Sigmoid colon (tissue), 7 donors: ENCODE results near the gene TENT5C. TPM values are rescaled to one million over a fixed set of nuclear protein-coding genes. Genes with fewer than 3 reads are reported as not detected.
A peak's percentile ranks its signal among the peaks of the same experiment; 100 is the strongest.

ENCODE experiments used
- DNase-seq: peaks from one replicate; pipeline ENCODE4 v3.0.0-alpha.2; 2019
- H3K27ac ChIP-seq, 4 donors: fragments of 200-600 bp; sonication (generic); one replicate each; pipeline ENCODE4 v1.5.1; 2016 to 2019; ENCODE audit warnings: mild to moderate bottlenecking in 1 of 4
- H3K27me3 ChIP-seq, 3 donors: fragments of 200-600 bp; sonication (generic); one replicate each; pipeline ENCODE4 v1.5.1; 2019; ENCODE audit warnings: mild to moderate bottlenecking in 1 of 3
- H3K36me3 ChIP-seq, 4 donors: fragments of 200-600 bp; sonication (generic); one replicate each; pipeline ENCODE4 v1.5.1; 2016 to 2019
- H3K4me1 ChIP-seq, 4 donors: fragments of 200-600 bp; sonication (generic); one replicate each; pipeline ENCODE4 v1.5.1; 2017 to 2019
- H3K4me3 ChIP-seq, 4 donors: fragments of 200-600 bp; sonication (generic); one replicate each; pipeline ENCODE4 v1.5.1; 2017 to 2019; ENCODE audit warnings: mild to moderate bottlenecking in 2 of 4, moderate library complexity in 1 of 4
- H3K9me3 ChIP-seq, 4 donors: fragments of 200-600 bp in 3 of 4; sonication (generic) in 3 of 4; one replicate each; pipeline versions ENCODE4 v1.5.1 to v1.6.1; 2013 to 2019
- CTCF ChIP-seq, 4 experiments: fragments of 450-650 bp in 3 of 4; fragments of 200-600 bp in 1 of 4; IDR thresholded peaks; one replicate each; pipeline ENCODE4 v1.5.1; 2016 to 2019; ENCODE audit warnings: antibody characterized with exemption in 4 of 4, mild to moderate bottlenecking in 3 of 4, moderate library complexity in 2 of 4
- EP300 ChIP-seq, 4 donors: sonication (generic); formaldehyde crosslinking; IDR thresholded peaks; one replicate each; pipeline ENCODE4 v1.6.1; 2017; ENCODE audit warnings: antibody characterized with exemption in 4 of 4
- POLR2A ChIP-seq, 2 donors: fragments of 450-650 bp; IDR thresholded peaks; one replicate each; pipeline ENCODE4 v1.6.1; 2016; ENCODE audit warnings: antibody characterized with exemption in 2 of 2, mild to moderate bottlenecking in 2 of 2, moderate library complexity in 2 of 2
- POLR2AphosphoS5 ChIP-seq, 4 donors: sonication (generic); formaldehyde crosslinking; IDR thresholded peaks; one replicate each; pipeline ENCODE4 v1.6.1; 2017; ENCODE audit warnings: antibody characterized with exemption in 4 of 4
- WGBS, 2 donors: extraction: QIAGEN DNeasy Blood & Tissue Kit; methylation state at CpG; one replicate each; pipeline ENCODE4 v1.1.7; 2013; 5-methylcytosine and 5-hydroxymethylcytosine counted together
- intact Hi-C: fragments of 100-400 bp; cut with DNase I; formaldehyde crosslinking; loops from one replicate; pipeline ENCODE4 v1.15.1; 2023
- polyA plus RNA-seq, 3 donors: library from polyadenylated mRNA; stranded (reverse); fragments of 200-250 nt; gene quantifications; one replicate each; pipeline ENCODE4 v1.2.3, GENCODE V29; 2013
- total RNA-seq, 4 donors: library from RNA; depleted of rRNA; stranded (reverse); fragments of >200 nt; gene quantifications; one replicate each; pipeline ENCODE4 v1.1.0, GENCODE V29; 2016
- donor health status: healthy with polysubstance abuse.
- donor health status: Bipolar disorder and iron deficiency.
- donor health status: healthy.

The TENT5C gene
- total and polyA plus RNA-seq, 7 donors = 2.8 to 10.3 (median 5.6) TPM

DNA sequence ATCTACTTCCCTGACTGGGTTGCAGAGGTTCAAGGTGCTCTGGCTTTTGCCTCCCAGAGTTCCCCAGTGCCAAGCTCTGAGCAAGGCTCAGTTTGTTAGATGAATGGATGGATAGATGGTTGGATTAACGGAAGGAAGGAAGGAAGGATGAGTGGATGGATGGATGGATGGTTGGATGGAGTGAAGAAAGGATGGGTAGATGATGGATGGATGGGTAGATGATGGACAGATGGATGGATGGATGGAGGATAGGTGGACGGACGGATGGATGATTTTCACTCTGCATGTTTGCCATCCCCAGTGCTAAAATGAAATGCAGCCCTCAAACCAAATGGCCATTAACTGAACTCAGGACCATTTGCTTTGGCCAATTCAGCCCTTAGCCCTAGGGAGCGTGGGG lies 27.4 kb upstream of the TENT5C start:
- Histone ChIP-seq H3K27ac (no peak overlapping the region), H3K27me3 (no peaks in the 10 kb centered on the region), H3K9me3 (no peaks in the 10 kb centered on the region), H3K4me3 (no peak overlapping the region), H3K36me3 (no peaks in the 10 kb centered on the region), H3K4me1 (no peaks in the 10 kb centered on the region)
- no peak for TF ChIP-seq CTCF (IDR thresholded peaks at IDR 0.05)
- TF ChIP-seq POLR2AphosphoS5 (IDR thresholded peaks at IDR 0.05) = no peak
- no peak for TF ChIP-seq EP300 (IDR thresholded peaks at IDR 0.05)
- no peak for TF ChIP-seq POLR2A (IDR thresholded peaks at IDR 0.05)
- no peak for DNase-seq
- intact Hi-C loops = no loop called here
- WGBS, 2 donors = 93 to 97% methylated on average over 4 of the region's 4 CpGs

- 87 to 89% methylated on average over 10 of the region's 10 CpGs for WGBS, 2 donors
- Histone ChIP-seq H3K4me3 (no peak overlapping the region), H3K27me3 (no peaks in the 10 kb centered on the region), H3K4me1 (no peaks in the 10 kb centered on the region), H3K27ac (no peak overlapping the region), H3K9me3 (no peaks in the 10 kb centered on the region), H3K36me3 (no peaks in the 10 kb centered on the region)
- TF ChIP-seq EP300 (IDR thresholded peaks at IDR 0.05) = no peak
- TF ChIP-seq POLR2A (IDR thresholded peaks at IDR 0.05) = no peak
- no peak for TF ChIP-seq CTCF (IDR thresholded peaks at IDR 0.05)
- no peak for TF ChIP-seq POLR2AphosphoS5 (IDR thresholded peaks at IDR 0.05)
- intact Hi-C loops = no loop called here
- peak; percentile 32 for DNase-seq
Observed at GRCh38 chr1:117579221-117579906, 26.5 kb upstream of the TENT5C start.

DNA sequence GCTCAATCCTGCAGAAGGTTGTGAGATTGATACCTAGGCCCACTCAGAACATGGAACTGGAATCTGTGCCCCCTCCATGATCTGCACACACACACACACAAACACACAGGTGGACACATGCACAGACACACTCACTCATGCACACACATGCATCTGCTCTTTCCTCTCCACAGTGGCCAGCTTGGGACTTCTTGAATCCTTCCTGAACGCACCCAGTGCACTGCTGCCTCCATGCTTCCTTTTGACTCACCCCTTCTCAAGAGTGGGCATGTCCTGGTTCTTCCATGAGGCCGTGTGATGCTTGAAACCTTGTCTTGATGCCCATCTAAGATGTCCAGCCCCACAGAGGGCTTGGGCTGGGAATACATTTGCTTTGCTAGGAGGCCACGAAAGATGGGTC lies 25.4 kb upstream of the TENT5C start:
- DNase-seq = no peak
- intact Hi-C loops = no loop called here
- Histone ChIP-seq H3K4me1 (no peaks in the 10 kb centered on the region), H3K9me3 (no peaks in the 10 kb centered on the region), H3K36me3 (no peaks in the 10 kb centered on the region), H3K4me3 (no peak overlapping the region), H3K27ac (no peak overlapping the region), H3K27me3 (no peaks in the 10 kb centered on the region)
- 59 to 72% methylated on average over 3 of the region's 3 CpGs for WGBS, 2 donors
- TF ChIP-seq POLR2A (IDR thresholded peaks at IDR 0.05) = no peak
- no peak for TF ChIP-seq POLR2AphosphoS5 (IDR thresholded peaks at IDR 0.05)
- TF ChIP-seq CTCF (IDR thresholded peaks at IDR 0.05) = no peak

- Histone ChIP-seq H3K27me3 (no peaks in the 10 kb centered on the region), H3K4me1 (no peaks in the 10 kb centered on the region), H3K27ac (no peak overlapping the region), H3K9me3 (no peaks in the 10 kb centered on the region), H3K4me3 (no peak overlapping the region), H3K36me3 (no peaks in the 10 kb centered on the region)
- WGBS, 2 donors = 87 to 89% methylated on average over 2 of the region's 2 CpGs
- TF ChIP-seq POLR2A (IDR thresholded peaks at IDR 0.05) (no peak), POLR2AphosphoS5 (IDR thresholded peaks at IDR 0.05) (no peak), CTCF (IDR thresholded peaks at IDR 0.05) (no peak)
- DNase-seq = no peak
- intact Hi-C loops = no loop called here
Observed at GRCh38 chr1:117580882-117581281, 25.0 kb upstream of the TENT5C start.

GRCh38 chr1:117581391-117581943 lies 24.4 kb upstream of the TENT5C start:
- Histone ChIP-seq H3K27me3 (no peaks in the 10 kb centered on the region), H3K4me1 (no peaks in the 10 kb centered on the region), H3K4me3 (no peak overlapping the region), H3K27ac (no peak overlapping the region), H3K36me3 (no peaks in the 10 kb centered on the region), H3K9me3 (no peaks in the 10 kb centered on the region)
- intact Hi-C loops = no loop called here
- peak; percentile 53 for DNase-seq
- TF ChIP-seq POLR2AphosphoS5 (IDR thresholded peaks at IDR 0.05) (no peak), POLR2A (IDR thresholded peaks at IDR 0.05) (no peak), CTCF (IDR thresholded peaks at IDR 0.05) (no peak), EP300 (IDR thresholded peaks at IDR 0.05) (no peak)
- WGBS, 2 donors = 85 to 89% methylated on average over 10 of the region's 10 CpGs
